Epithelial cell of proximal tubule (primary cell): ENCODE data around the gene ELAVL3. TPM values are rescaled to one million over a fixed set of nuclear protein-coding genes. Genes with fewer than 3 reads are reported as not detected.
A peak's percentile ranks its signal among the peaks of the same experiment; 100 is the strongest.

Experiments
- DNase-seq: peaks from one replicate; pipeline ENCODE4 v3.0.0-alpha.2; 2011; ENCODE audit warnings: low read depth
- H3K4me3 ChIP-seq: 2 replicates; pipeline ENCODE4 v1.5.1; 2011; ENCODE audit warnings: low read depth, mild to moderate bottlenecking, low read length
- CTCF ChIP-seq: conservative IDR thresholded peaks from 2 replicates; pipeline ENCODE4 v1.5.1; 2012; ENCODE audit warnings: low read depth, mild to moderate bottlenecking, low read length
- total RNA-seq: library from RNA; depleted of rRNA; stranded (reverse); fragments of >200 nt; gene quantifications from 2 replicates; pipeline ENCODE4 v1.2.3, GENCODE V29; 2015

ELAVL3 gene
- total RNA-seq, 1 donor from 2014 or later = not detected

DNA sequence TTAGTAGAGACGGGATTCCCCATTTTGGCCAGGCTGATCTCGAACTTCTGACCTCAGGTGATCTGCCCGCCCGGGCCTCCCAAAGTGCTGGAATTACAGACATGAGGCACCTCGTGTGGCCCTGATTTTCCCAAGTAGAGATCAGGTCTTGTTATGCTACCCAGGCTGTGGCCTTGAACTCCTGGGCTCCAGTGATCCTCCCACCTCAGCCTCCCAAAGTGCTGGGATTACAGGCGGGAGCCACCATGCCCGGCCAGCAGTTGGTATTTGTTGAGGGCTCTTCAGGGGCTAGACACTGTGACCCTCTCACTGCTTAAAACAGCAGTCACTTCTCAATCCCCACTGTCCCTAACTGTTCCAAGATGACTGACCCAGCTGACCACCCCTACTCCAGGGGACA, 8.5 kb upstream of the ELAVL3 start:
- no peak for DNase-seq
- no peak overlapping the region for H3K4me3 ChIP-seq
- no peak for TF ChIP-seq CTCF

DNA sequence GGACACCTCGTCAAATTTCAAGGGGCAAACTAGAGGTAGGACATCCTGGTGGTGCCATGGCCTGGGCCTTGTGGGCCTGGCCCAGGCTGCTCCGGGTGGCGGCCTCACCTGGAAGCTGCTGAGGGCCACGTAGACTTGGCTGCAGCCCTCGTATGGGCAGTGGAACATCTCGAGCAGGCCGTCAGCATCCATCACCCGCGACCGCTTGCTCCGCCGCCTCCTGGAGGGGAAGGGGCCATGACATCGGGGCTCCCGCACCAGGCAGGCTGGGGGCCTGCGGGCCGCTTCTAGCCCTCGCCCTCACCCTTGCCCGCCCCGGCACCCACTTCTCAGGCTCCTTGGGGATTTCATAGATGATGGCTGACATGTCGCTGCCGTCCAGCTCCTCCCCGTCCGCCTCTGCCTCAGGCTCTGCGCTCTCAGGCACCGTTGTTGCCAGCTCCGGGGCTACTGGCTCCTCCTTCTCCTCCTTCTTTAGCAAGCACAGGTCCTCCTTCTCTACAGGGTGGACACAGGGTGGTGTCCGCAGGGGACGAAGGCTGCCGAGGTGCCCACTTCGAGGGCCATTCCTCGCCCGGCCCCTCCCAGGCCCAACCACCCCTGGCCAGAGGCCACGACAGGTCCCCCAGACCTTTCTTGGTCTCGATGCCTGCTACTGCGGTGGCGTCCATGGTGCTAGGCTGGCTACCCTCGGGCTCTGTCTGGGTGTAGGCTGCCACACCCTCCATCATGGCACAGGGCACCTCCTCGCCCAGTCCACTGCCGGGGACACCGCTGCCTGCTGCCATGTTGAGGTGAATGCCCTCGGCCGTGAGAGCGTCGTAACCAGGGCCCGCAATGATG, 6.0 kb upstream of the ELAVL3 start:
- no peak for DNase-seq
- TF ChIP-seq CTCF = no peak
- H3K4me3 ChIP-seq = no peak overlapping the region

GRCh38 chr19:11485245-11485837, 4.5 kb upstream of the ELAVL3 start:
- DNase-seq = no peak
- TF ChIP-seq CTCF = no peak
- H3K4me3 ChIP-seq = no peak overlapping the region

DNA sequence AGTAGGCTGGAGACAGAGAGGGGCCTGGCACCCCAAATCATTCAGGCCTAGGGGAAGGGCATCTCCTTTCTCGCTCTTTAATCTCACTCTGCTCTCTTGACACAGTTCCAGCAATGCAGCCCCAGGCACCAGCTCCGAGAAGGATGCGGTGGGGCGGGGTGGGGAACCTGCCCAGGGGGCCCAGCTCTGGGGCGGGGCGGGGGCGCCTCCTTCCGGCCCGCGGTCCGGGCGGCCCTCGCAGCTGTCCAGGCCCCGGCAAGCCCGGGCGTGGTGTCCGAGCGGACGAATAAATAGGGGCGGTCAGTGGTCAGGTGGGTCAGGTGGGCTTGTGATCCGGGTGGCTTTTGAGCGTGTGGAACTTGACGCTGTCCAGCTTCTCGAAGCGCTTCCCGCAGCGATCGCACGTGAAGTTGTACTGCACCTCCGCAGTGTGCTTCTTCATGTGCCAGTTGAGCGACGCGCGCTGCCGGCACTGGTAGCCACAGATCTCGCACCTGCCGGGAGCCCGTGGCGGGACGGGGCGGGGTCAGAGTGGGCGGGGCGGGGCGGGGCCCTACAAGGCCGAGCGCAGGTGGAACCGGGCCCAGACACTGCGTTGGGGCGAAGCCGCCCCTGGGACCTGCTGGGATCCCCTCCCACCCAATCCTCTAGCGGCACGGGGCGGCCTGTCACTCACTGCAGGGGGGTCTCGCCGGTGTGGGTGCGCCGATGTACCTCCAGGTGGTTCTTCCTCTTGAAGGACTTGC, 2.7 kb upstream of the ELAVL3 start:
- no peak for DNase-seq
- no peak overlapping the region for H3K4me3 ChIP-seq
- TF ChIP-seq CTCF = no peak

DNA sequence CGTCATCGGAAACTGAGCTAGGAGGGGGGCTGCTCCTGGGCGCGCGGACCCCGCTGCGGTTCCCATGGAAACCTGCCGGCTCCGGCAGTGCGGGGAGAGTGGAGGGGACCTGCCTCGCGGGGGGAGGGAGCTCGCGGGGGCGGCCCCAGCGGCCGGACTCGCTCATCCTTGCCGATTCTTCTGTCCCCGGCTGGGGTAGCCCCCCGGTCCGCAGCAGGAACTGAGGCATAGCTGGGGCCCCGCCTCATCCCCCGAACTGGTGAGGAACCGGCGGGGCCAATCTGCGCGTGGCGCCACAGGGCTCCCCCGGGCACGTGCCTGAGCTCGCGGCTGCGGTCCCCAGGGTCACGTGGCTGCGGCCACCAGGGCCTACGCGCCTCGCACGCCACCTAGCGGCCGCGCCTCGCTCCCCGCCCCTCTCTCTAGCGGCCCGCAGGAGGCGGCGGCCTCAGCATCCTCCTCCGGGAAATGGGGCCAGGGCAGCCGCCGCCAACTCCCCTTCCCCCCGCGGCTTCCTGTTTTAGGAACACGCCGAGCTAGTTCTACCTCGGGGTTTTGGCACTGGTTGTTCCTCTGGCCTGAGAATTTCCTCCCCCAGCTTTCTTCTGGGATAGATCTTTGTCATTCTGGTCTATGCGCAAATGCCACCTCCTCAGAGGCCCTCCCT, 1.7 kb upstream of the ELAVL3 start:
- peak; percentile 73 for TF ChIP-seq CTCF
- DNase-seq = no peak
- peak overlapping the region; percentile 38 for H3K4me3 ChIP-seq

- DNase-seq = no peak
These were observed 913 bp upstream of the ELAVL3 start for GRCh38 chr19:11481534-11482383.

More at GRCh38 chr19:11481534-11482383, 913 bp upstream of the ELAVL3 start:
- no peak for TF ChIP-seq CTCF
- H3K4me3 ChIP-seq = peak overlapping the region; percentile 38
